ENCODE data around the gene CSTB. TPM values are rescaled to one million over a fixed set of nuclear protein-coding genes. Genes with fewer than 3 reads are reported as not detected.

CSTB gene
- total and polyA plus RNA-seq, 2 of the 8 experiments (the other 6 are each of a cell fraction or from before 2014, with no cell fraction given), result 53.8 to 64.1 TPM

GRCh38 chr21:43750339-43751033, 25.6 kb downstream of the CSTB start:
- no peak overlapping the region for H2AFZ ChIP-seq (ENCODE audit: low read length)
- H2BK20ac ChIP-seq (ENCODE audit: low read length), result no peak overlapping the region
- H3K4ac ChIP-seq (replicated peaks; ENCODE audit: insufficient read length, low read depth, low read length), result no peak overlapping the region
- H3K27ac ChIP-seq (ENCODE audit: low read depth, low read length), result no peak overlapping the region; the same call in 1 of the 2 replicates
- no peak overlapping the region for H3K56ac ChIP-seq (replicated peaks; ENCODE audit: insufficient read length, low read depth, low read length)
- ChIA-PET POLR2A (ENCODE audit: partially characterized antibody) (interaction anchor here (0.9 to 3.8 kb wide), 4 partner anchors 10 to 89 kb away, joined by 3 to 15 read pairs (median 4); no protein-coding TSS in a partner anchor), CTCF (ENCODE audit: partially characterized antibody) (no interaction called here)
- no peak overlapping the region for H3K4me2 ChIP-seq (ENCODE audit: insufficient read depth in 1 of 2, low read depth in 2 of 2, low read length in 2 of 2)
- H3K9me3 ChIP-seq (ENCODE audit: insufficient read depth in 2 of 2, low read depth in 1 of 2, low read length in 1 of 2), result no peaks in the 10 kb centered on the region
- H2BK12ac ChIP-seq (ENCODE audit: low read depth, low read length), result no peak overlapping the region
- H4K8ac ChIP-seq (ENCODE audit: extremely low read depth, insufficient read depth, low read length), result 0 out of 2 replicates have a peak overlapping the region, but pooled peaks have one; percentile 35
- no peak overlapping the region for H4K5ac ChIP-seq (ENCODE audit: insufficient read length, low read depth, low read length)
- no peak overlapping the region; the same call in 1 of the 2 replicates for H2BK5ac ChIP-seq (ENCODE audit: low read depth, low read length)
- no peaks in the 10 kb centered on the region for H3K4me1 ChIP-seq (replicated peaks in 1 of 4; ENCODE audit: control insufficient read depth in 3 of 4, insufficient read depth in 4 of 4, low read length in 3 of 4)
- H3K36me3 ChIP-seq (ENCODE audit: control insufficient read depth in 2 of 4, insufficient read depth in 4 of 4, low read length in 3 of 4), result peaks cover 2 to 28% (median 14%) of the 10 kb centered on the region in 4 experiments; a peak in 7 of 8 replicates
- H3K4me3 ChIP-seq (ENCODE audit: extremely low read depth in 1 of 4, insufficient read depth in 2 of 4, low read depth in 3 of 4, low read length in 4 of 4), result no peak overlapping the region
- no peaks in the 10 kb centered on the region for H3K79me2 ChIP-seq (ENCODE audit: control insufficient read depth in 1 of 2, insufficient read depth in 2 of 2, low read length in 2 of 2)
- no peaks in the 10 kb centered on the region for H3K27me3 ChIP-seq (replicated peaks in 1 of 4; ENCODE audit: control insufficient read depth in 3 of 4, extremely low read depth in 1 of 4, insufficient read depth in 3 of 4, low read length in 3 of 4)
- 81% methylated on average over 28 of the region's 28 CpGs; no CpG with 5 or more reads in 1 of the 2 experiments for WGBS, 2 experiments (ENCODE audit: extremely low coverage in 1 of 2, insufficient coverage in 1 of 2, insufficient read length in 1 of 2, insufficient replicate concordance in 2 of 2, low coverage in 1 of 2, low lambda C conversion rate in 2 of 2, missing lambda C conversion rate in 1 of 2)
- H2BK120ac ChIP-seq (replicated peaks; ENCODE audit: low read depth, low read length), result no peak overlapping the region
- no peak overlapping the region for H2AK5ac ChIP-seq (ENCODE audit: low read depth, low read length)
- peaks cover 2% of the 10 kb centered on the region; the same call in 1 of the 2 replicates for H3K79me1 ChIP-seq (ENCODE audit: low read depth, low read length)
- H4K20me1 ChIP-seq (replicated peaks in 1 of 2; ENCODE audit: control insufficient read depth in 1 of 2, insufficient read depth in 2 of 2, low read length in 2 of 2), result peaks cover 2 to 12% of the 10 kb centered on the region in 2 experiments
- no peak overlapping the region for H3K9ac ChIP-seq (replicated peaks in 1 of 4; ENCODE audit: extremely low read depth in 1 of 4, low read depth in 3 of 4, low read length in 3 of 4)
- H4K91ac ChIP-seq (replicated peaks; ENCODE audit: insufficient read length, low read length), result no peak overlapping the region
- FAIRE-seq (no peak), DNase-seq (ENCODE audit: low read depth in 1 of 2, low spot score in 2 of 2) (no peak)
- no peaks in the 10 kb centered on the region for H3K23me2 ChIP-seq (ENCODE audit: low read depth, low read length)
- no peak overlapping the region for H3K18ac ChIP-seq (ENCODE audit: extremely low read depth, low read length)
- H3K23ac ChIP-seq (ENCODE audit: insufficient read length), result no peak overlapping the region
- H3K14ac ChIP-seq (ENCODE audit: insufficient read length), result no peak overlapping the region
- H2BK15ac ChIP-seq (ENCODE audit: low read length), result no peak overlapping the region
- TF ChIP-seq FOSL1 (IDR thresholded peaks at IDR 0.05; ENCODE audit: insufficient read depth, low read depth, low read length), result no peak
